ENCODE measurements around the gene STRN3.

Gene STRN3

DNA sequence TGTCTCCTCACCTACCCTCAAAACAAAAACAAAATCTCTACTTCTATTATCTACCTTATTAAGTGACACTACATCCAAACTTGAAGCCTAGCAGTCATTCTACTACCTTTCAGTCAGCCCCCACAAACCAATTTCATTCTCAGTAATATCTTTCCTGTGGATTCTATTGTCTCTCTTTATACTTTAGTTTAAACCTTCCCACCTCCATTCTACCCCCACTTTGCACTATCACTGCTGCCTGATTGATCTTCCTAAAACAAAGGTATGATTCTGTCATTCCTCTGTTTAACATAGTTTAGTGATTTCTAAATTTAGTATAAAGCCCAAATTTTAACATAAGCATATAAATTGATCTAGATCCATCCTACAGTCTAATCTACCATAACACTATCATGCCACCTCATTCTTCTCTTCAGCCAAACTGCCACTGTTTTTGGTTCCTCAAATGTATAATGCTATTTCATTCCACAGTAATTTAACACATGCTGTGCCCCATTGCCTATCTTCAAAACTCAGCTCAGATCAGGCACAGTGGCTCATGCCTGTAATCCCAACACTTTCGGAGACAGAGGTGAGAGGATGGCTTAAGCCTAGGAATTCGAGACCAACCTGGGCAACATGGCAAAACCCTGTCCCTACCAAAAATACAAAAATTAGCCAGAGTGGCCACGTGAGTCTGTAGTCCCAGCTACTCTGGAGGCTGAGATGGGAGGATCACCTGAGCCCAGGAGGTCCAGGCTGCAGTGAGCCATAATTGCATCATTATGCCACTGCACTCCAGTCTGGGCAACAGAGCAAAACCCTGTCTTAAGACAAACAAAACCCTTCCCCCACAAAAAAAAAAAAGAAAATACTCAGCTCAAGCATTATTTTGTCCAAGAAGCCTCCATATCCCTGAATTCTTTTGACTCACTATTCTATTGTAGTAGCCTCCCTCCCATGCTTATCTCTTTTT lies 3.1 kb upstream of the STRN3 start:
- no peaks in the 10 kb centered on the region for H3K36me3 ChIP-seq (ENCODE audit: insufficient read depth, low read length)
- no peak overlapping the region for H3K27ac ChIP-seq (ENCODE audit: low read depth, low read length)

DNA sequence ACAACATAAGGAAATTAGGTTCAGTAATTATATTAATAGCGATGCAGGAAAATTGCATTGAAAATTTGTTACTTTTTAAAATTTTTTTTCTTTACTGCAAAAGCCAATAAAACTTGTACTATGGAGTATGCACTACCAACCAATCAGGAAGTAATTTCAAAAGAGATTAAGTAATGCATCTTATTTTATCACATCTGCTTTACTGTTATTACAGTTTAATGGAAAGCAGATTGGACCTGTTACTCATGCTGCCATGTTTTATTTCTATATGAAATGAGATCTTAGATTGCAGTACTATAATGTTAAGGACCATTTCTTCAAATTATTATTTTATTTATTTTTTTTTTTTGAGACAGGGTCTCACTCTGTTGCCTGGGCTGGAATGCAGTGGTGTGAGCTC lies 1.7 kb upstream of the STRN3 start:
- Histone ChIP-seq H3K9me3 (ENCODE audit: low read length) (no peaks in the 10 kb centered on the region), H3K4me1 (ENCODE audit: insufficient read depth, low read length) (peaks cover 20% of the 10 kb centered on the region), H3K4me3 (ENCODE audit: low read depth in 1 of 2, low read length in 2 of 2) (no peak overlapping the region), H3K27ac (ENCODE audit: low read depth, low read length) (peak overlapping the region; percentile 96), H3K36me3 (ENCODE audit: insufficient read depth, low read length) (no peaks in the 10 kb centered on the region), H3K27me3 (ENCODE audit: control insufficient read depth in 1 of 2, insufficient read depth in 2 of 2, low read length in 2 of 2) (no peaks in the 10 kb centered on the region), H3K9ac (ENCODE audit: low read length) (no peak overlapping the region)

More for the DNA sequence above, 3.1 kb upstream of the STRN3 start:
- Histone ChIP-seq H3K4me3 (ENCODE audit: low read depth in 1 of 2, low read length in 2 of 2) (no peak overlapping the region), H3K27me3 (ENCODE audit: control insufficient read depth in 1 of 2, insufficient read depth in 2 of 2, low read length in 2 of 2) (no peaks in the 10 kb centered on the region), H3K4me1 (ENCODE audit: insufficient read depth, low read length) (peaks cover 22% of the 10 kb centered on the region), H3K9me3 (ENCODE audit: low read length) (no peaks in the 10 kb centered on the region), H3K9ac (ENCODE audit: low read length) (no peak overlapping the region)

DNA sequence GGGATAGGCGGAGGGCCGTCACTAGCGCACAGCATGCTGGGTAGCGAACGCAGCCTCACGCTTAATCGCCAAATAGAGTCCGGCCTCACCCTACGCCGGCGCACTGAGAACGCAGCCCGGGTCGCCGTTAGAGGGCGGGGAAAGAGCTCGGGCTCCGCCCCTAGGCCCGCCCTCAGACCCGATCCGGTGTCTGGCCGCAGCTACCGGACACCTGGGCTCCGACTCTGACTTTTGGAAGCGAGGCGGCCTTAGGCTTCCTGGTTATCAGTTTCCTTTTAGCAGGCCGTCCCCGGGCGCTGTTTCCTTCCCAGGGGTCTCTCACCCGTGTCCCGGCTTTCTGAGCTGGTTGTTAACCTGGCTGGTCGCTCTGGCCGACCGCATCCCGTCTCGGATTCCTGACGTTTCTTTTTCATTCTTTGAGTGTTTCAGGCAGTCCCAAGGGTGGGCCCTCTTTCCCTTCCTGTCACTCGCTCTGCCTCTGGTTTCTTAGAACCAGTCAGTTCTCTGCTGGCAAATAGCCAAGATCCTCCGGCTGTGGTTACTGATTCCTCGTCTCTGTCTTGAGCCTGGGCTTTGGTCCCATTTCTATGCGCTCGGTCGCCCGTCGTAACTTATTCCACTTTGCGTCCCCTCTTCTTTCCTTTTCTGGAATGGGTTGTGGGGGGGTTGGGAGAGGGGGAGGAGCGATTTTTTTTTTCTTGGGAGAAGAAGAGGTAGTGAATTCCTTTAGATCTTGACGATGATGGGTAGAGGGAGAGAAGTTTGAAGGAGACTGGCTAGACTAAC lies 464 bp upstream of the STRN3 start:
- Histone ChIP-seq H3K36me3 (ENCODE audit: insufficient read depth, low read length) (no peaks in the 10 kb centered on the region), H3K27ac (ENCODE audit: low read depth, low read length) (peak overlapping the region; percentile 96), H3K4me3 (ENCODE audit: low read depth in 1 of 2, low read length in 2 of 2) (peak overlapping the region; percentile 89 to 92), H3K4me1 (ENCODE audit: insufficient read depth, low read length) (peaks cover 18% of the 10 kb centered on the region), H3K9me3 (ENCODE audit: low read length) (no peaks in the 10 kb centered on the region), H3K9ac (ENCODE audit: low read length) (peak overlapping the region; percentile 75), H3K27me3 (ENCODE audit: control insufficient read depth in 1 of 2, insufficient read depth in 2 of 2, low read length in 2 of 2) (no peaks in the 10 kb centered on the region)

DNA sequence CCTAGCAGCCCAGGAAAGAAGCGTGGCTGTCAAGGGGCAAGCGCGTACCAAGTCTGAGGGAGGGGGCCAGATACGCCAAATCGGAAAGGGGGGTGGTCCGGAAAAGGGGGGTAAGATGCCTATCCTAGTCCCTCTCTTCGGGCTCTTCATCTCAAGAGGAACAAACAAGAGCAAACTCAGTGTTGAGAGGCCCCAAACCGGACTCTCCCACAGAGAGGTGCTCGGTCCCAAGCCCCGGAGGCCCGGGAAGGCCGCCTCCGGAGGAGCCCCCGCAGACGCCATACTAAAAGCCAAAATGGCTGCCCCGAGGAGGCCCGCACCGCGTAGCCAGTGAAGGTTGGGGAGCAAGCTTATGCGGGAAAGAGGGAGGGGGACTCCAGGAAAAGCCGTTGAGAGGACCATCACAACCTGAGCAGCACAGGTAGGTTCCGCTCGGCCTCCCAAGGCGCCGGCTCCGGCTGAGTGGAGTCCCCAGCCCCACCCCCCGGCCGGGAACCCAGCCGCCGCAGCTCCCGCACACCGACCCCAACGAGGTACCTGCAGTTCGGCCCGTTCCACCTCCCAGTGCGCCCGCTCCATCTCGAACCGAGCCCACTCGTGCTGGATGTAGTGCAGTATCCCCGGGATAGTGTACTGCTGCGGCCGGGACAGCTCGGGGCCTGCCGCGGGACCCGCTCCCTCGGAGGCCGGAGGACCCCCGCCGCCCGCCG lies 657 bp downstream of the STRN3 start, which contains the start of gene AP4S1:
Gene AP4S1 (plus strand): TSS at position 283 of the 710 bp plus-strand sequence. CDS start 40,548 bp downstream, outside the sequence.
- H3K27ac ChIP-seq (ENCODE audit: low read depth, low read length): peak within 1 kb of the TSS; percentile 96
- H3K36me3 ChIP-seq (ENCODE audit: insufficient read depth, low read length): no peaks in the 10 kb centered on the region
- H3K9me3 ChIP-seq (ENCODE audit: low read length): no peaks in the 10 kb centered on the region
- H3K4me1 ChIP-seq (ENCODE audit: insufficient read depth, low read length): peaks cover 18% of the 10 kb centered on the region
- peak within 1 kb of the TSS; percentile 89 to 92 for H3K4me3 ChIP-seq (ENCODE audit: low read depth in 1 of 2, low read length in 2 of 2)
- H3K27me3 ChIP-seq (ENCODE audit: control insufficient read depth in 1 of 2, insufficient read depth in 2 of 2, low read length in 2 of 2): no peaks in the 10 kb centered on the region
- peak within 1 kb of the TSS; percentile 87 for H3K9ac ChIP-seq (ENCODE audit: low read length)

DNA sequence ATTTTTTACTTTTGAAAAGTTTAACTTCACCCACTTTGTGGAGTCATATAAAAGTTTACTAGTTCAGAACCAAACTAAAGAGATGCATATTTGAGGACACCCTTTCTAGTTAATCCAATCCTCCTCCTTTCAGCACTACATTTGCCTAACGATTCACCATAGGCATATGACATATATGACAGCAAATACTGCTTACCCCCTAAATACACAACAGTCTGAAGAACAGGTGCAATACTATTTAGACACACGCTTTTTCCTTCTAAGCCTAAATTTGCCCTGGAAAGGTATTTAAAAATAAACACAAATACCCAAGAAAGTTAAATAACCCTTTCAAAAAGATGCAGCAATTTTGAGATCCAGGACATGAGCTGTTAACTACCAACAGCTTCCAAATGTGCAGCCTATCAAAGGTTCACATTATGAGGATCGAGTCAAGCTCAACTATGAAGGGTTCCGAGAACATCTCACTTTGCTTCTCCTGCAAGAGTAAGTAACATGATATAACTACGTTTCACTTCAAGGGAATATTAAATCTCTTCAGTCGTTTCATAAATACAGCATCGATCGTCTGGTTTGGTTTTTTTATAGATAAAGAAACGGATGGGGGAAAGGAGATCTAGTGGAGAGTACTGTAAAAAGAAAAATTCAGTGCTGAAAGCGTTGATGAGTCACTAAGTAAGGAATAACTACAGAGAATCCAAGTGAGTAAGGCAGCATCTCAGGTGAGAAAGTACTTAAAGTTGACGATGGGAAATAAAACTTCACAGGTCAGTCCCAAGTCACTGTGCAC lies 1.4 kb downstream of the STRN3 start:
- Histone ChIP-seq H3K9ac (ENCODE audit: low read length) (peak overlapping the region; percentile 87), H3K4me1 (ENCODE audit: insufficient read depth, low read length) (peaks cover 18% of the 10 kb centered on the region), H3K27me3 (ENCODE audit: control insufficient read depth in 1 of 2, insufficient read depth in 2 of 2, low read length in 2 of 2) (no peaks in the 10 kb centered on the region), H3K4me3 (ENCODE audit: low read depth in 1 of 2, low read length in 2 of 2) (peak overlapping the region; percentile 89 to 92), H3K27ac (ENCODE audit: low read depth, low read length) (peak overlapping the region; percentile 94), H3K9me3 (ENCODE audit: low read length) (no peaks in the 10 kb centered on the region), H3K36me3 (ENCODE audit: insufficient read depth, low read length) (no peaks in the 10 kb centered on the region)

DNA sequence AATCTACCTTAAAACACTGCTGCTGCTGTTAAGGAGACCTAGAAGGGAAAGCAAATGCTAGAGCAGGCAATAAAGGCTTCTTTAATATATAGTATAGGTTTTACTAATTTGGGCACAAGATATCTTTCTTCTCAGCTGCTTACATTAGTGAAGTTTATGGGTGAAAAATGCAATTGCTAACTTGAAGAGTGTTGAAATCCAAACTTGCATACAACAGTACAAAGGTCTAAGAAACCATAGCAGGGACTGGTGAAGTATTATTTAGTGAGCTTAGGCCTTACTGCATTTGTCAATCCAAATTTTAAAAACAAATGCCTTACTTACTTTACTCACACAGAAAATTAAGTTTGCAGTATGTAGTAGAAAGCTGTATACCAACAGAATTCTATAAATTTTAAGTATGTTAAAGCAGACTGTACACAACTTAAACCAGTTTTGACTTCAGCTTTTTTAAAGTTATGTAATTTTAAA lies 2.1 kb downstream of the STRN3 start:
- Histone ChIP-seq H3K4me1 (ENCODE audit: insufficient read depth, low read length) (peaks cover 18% of the 10 kb centered on the region), H3K27ac (ENCODE audit: low read depth, low read length) (no peak overlapping the region), H3K36me3 (ENCODE audit: insufficient read depth, low read length) (no peaks in the 10 kb centered on the region), H3K4me3 (ENCODE audit: low read depth in 1 of 2, low read length in 2 of 2) (peak overlapping the region in 1 of 2 donors; percentile 89), H3K9ac (ENCODE audit: low read length) (peak overlapping the region; percentile 87), H3K27me3 (ENCODE audit: control insufficient read depth in 1 of 2, insufficient read depth in 2 of 2, low read length in 2 of 2) (no peaks in the 10 kb centered on the region), H3K9me3 (ENCODE audit: low read length) (no peaks in the 10 kb centered on the region)

DNA sequence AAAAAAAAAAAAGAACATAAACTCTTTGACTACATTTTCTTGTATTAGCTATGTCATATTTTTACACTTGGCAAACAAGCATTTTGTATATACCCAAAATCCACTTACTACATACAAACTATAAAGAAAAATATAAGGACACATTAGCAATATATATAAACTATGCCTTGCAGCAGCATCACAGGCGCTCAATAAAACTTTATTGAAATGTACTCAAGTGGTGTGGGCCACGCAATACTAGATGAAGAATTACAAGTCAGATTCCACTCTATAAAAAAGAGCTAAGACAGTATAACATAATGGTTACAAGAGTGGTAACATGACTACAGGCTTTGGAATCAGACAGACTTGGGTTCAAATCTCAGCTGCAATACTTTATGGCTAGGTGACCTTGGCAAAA lies 3.8 kb downstream of the STRN3 start:
- no peak overlapping the region for H3K27ac ChIP-seq (ENCODE audit: low read depth, low read length)
- H3K9me3 ChIP-seq (ENCODE audit: low read length): no peaks in the 10 kb centered on the region
- H3K36me3 ChIP-seq (ENCODE audit: insufficient read depth, low read length): peaks cover 4% of the 10 kb centered on the region
- no peaks in the 10 kb centered on the region for H3K27me3 ChIP-seq (ENCODE audit: control insufficient read depth in 1 of 2, insufficient read depth in 2 of 2, low read length in 2 of 2)
- peaks cover 22% of the 10 kb centered on the region for H3K4me1 ChIP-seq (ENCODE audit: insufficient read depth, low read length)
- H3K4me3 ChIP-seq (ENCODE audit: low read depth in 1 of 2, low read length in 2 of 2): no peak overlapping the region
- H3K9ac ChIP-seq (ENCODE audit: low read length): no peak overlapping the region

DNA sequence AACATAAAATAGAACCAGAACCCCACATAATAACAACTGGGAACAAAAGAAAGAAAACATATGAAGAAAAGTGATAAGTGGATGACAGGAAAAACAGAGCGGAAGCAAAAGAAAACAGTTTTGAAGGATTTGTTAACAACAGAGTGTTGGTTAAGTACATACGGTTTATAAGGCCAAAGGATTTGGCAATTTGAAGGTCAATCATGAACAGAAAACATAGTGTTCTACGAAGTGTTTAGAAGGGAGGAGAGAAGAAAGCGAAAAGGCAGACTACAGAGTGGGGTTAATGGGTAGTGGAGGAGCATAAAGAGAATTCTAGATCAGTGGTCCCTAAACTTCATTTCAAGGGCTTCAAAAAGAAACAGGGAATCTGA lies 4.6 kb downstream of the STRN3 start:
- no peaks in the 10 kb centered on the region for H3K9me3 ChIP-seq (ENCODE audit: low read length)
- H3K27me3 ChIP-seq (ENCODE audit: control insufficient read depth in 1 of 2, insufficient read depth in 2 of 2, low read length in 2 of 2): no peaks in the 10 kb centered on the region
- peaks cover 22% of the 10 kb centered on the region for H3K4me1 ChIP-seq (ENCODE audit: insufficient read depth, low read length)
- no peak overlapping the region for H3K4me3 ChIP-seq (ENCODE audit: low read depth in 1 of 2, low read length in 2 of 2)
- no peak overlapping the region for H3K27ac ChIP-seq (ENCODE audit: low read depth, low read length)
- no peak overlapping the region for H3K9ac ChIP-seq (ENCODE audit: low read length)
- H3K36me3 ChIP-seq (ENCODE audit: insufficient read depth, low read length): peaks cover 4% of the 10 kb centered on the region

DNA sequence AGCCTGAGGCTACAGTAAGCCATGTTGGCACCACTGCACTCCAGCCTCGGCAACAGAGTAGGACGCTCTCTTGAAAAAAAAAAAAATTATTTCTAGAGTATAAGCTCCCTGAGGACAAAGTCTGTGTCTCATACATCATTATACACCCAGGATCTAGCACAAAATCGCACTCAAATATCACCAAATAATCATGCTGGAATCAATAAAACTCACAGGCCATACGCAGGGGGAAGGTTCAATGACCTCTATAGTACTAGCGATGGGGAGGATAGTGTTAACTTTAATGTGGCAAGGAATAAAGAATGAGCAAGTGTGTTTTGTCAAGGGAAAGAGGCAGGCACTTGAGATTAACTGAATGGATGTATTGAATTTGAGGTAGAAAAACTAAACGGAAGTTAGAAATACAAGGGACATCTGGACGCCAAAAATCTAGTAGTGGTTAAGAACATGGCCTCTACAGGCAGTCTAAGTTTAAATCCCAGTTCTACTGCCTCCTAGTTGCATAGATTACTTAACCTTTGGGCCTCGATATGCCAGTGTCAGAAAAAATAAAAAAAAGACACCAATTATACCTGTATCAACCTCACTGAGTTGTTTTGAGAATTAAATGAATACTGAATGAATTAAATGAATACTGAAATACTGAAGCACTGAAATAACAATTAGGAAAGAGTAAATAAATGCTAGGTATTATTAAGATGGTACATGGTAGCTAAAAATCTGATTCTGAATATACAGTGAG lies 5.2 kb downstream of the STRN3 start:
- Histone ChIP-seq H3K9me3 (ENCODE audit: low read length) (no peaks in the 10 kb centered on the region), H3K27ac (ENCODE audit: low read depth, low read length) (no peak overlapping the region), H3K4me3 (ENCODE audit: low read depth in 1 of 2, low read length in 2 of 2) (no peak overlapping the region), H3K9ac (ENCODE audit: low read length) (no peak overlapping the region), H3K27me3 (ENCODE audit: control insufficient read depth in 1 of 2, insufficient read depth in 2 of 2, low read length in 2 of 2) (no peaks in the 10 kb centered on the region), H3K36me3 (ENCODE audit: insufficient read depth, low read length) (peaks cover 4% of the 10 kb centered on the region), H3K4me1 (ENCODE audit: insufficient read depth, low read length) (peaks cover 24% of the 10 kb centered on the region)

DNA sequence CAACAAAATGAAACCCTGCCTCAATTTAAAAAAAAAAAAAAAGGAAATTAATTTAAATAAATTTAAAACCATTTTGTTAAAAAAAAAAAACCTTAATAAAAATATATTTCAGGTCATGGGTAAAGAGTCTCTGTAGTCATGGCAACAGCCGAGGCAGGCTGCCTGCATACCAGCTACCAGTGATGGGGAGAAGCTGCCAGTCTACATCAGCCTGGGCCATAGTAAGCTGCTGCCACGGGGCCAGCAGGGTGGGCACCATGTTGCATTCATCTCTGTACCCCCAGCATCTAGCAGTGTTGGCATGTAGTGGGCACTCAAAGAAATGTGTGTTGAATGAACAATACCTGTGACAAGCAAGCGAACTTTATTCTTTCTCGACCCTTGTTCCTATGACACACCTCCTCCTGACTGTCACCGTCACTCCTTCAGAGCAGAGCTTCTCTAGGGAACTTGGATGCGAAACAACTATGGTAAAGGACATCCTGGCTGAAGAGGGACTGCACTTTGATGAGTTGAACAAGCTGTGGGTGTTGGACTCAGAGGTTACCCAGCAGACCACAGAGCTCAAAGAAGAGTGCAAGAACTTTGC lies 8.0 kb downstream of the STRN3 start:
- Histone ChIP-seq H3K36me3 (ENCODE audit: insufficient read depth, low read length) (peaks cover 4% of the 10 kb centered on the region), H3K4me1 (ENCODE audit: insufficient read depth, low read length) (peaks cover 20% of the 10 kb centered on the region), H3K9me3 (ENCODE audit: low read length) (no peaks in the 10 kb centered on the region), H3K27ac (ENCODE audit: low read depth, low read length) (no peak overlapping the region), H3K4me3 (ENCODE audit: low read depth in 1 of 2, low read length in 2 of 2) (no peak overlapping the region), H3K27me3 (ENCODE audit: control insufficient read depth in 1 of 2, insufficient read depth in 2 of 2, low read length in 2 of 2) (no peaks in the 10 kb centered on the region), H3K9ac (ENCODE audit: low read length) (no peak overlapping the region)
